HL-60 (cell line): ENCODE data around the gene CCDC88B.

Experiments
- DNase-seq, 2 experiments: peaks; one replicate each; pipeline ENCODE4 v3.0.0-alpha.2; 2010 to 2020; ENCODE audit warnings: low read depth in 1 of 2, low spot score in 1 of 2
- H3K27ac ChIP-seq: fragments of 250-450 bp; sonication (Bioruptor Pico); replicated peaks from 2 replicates; pipeline ENCODE4 v1.5.1; 2020; ENCODE audit warnings: mild to moderate bottlenecking, moderate library complexity
- H3K27me3 ChIP-seq: fragments of 250-450 bp; sonication (Bioruptor Pico); 2 replicates; pipeline ENCODE4 v1.5.1; 2021; ENCODE audit warnings: mild to moderate bottlenecking, moderate library complexity; ENCODE audit not compliant: insufficient read depth, poor library complexity, severe bottlenecking
- H3K4me3 ChIP-seq: replicated peaks from 2 replicates; pipeline ENCODE4 v1.5.1; 2011; ENCODE audit warnings: mild to moderate bottlenecking, control low read depth, low read length; ENCODE audit not compliant: insufficient read depth
- CTCF ChIP-seq: IDR thresholded peaks from one replicate; pipeline ENCODE4 v1.5.1; 2011; ENCODE audit warnings: low read length, control low read depth, inconsistent platforms; ENCODE audit not compliant: insufficient read depth
- GABPA ChIP-seq: IDR thresholded peaks from 2 replicates; pipeline ENCODE4 v1.6.1; 2012; ENCODE audit warnings: low read depth
- POLR2AphosphoS5 ChIP-seq: IDR thresholded peaks from 2 replicates; pipeline ENCODE4 v1.6.1; 2012; ENCODE audit warnings: low read depth
- REST ChIP-seq: IDR thresholded peaks from 2 replicates; pipeline ENCODE4 v1.6.1; 2012; ENCODE audit warnings: low read depth; ENCODE audit not compliant: insufficient replicate concordance
- SPI1 ChIP-seq: IDR thresholded peaks from 2 replicates; pipeline ENCODE4 v1.6.1; 2012; ENCODE audit warnings: low read depth, mild to moderate bottlenecking, borderline replicate concordance

Gene CCDC88B

DNA sequence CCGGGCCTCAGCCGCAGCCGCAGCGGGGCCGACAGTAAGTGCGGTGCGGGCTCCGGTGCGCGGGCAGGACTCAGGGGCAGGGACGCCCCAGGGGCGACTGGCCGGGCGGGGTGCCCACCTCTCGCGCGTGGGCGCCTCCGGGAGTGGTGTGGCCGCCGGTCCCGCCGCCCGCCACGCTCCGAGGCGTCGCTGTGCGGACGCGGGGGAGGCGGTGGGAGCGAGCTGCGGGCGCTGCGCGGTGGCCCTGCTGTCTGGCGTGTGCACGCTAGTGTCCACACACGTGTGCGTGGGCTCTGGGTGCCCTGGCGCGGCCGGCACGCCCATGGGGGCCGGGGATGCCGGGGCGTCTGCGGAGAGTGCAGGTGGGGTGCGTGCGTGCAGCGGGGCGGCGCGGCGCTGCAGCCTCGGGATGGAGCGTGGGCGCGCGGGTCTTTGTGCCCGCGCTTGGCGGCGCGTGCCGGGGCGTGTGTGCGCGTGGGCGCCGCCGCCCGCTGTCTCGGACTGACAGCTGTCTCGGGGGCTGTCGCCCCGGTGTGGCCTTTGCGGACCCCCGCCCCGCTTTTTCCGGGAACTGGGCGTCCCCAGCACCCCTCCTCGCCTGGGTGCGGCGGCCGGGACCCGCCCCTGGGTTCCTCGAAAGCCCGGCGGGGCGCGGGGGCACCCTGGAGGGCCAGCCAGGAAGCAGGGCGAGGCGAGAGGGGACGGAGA is 48.1 kb upstream of the CCDC88B start:
- Histone ChIP-seq H3K27ac (no peak overlapping the region), H3K27me3 (peaks cover 55% of the 10 kb centered on the region)
- TF ChIP-seq POLR2AphosphoS5 (no peak), REST (no peak), GABPA (no peak), SPI1 (no peak), CTCF (no peak)

DNA sequence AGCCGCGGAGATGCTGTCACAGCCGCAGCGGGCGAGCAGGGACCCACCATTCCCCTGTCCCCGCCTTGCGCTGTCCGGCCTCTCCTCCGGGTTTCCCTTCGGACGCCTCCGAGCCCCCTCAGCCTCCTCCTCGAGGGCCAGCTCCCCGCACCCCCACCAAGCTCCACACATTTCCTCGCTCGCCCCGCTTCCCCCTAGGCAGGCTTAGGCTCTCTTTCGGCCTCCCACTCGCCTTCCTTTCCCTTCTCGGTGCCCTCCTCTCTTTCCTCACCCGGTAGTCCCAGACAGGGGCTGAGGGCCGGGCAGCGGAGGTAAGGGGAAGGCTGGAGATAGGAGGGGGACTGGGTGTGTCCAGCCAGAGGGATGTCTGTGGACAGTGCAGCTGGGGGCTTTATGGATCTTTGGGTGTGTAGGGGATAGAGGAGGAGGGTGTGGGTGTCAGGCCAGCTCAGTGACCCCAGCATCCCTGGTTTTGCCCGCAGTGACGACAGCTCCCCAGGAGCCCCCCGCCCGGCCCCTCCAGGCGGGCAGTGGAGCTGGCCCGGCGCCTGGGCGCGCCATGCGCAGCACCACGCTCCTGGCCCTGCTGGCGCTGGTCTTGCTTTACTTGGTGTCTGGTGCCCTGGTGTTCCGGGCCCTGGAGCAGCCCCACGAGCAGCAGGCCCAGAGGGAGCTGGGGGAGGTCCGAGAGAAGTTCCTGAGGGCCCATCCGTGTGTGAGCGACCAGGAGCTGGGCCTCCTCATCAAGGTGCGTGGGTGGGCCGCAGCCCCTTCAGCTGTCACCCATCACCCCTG is 47.3 kb upstream of the CCDC88B start:
- no peak overlapping the region for H3K4me3 ChIP-seq
- no peak for TF ChIP-seq REST
- TF ChIP-seq CTCF, result no peak
- TF ChIP-seq SPI1, result no peak
- no peak for TF ChIP-seq POLR2AphosphoS5
- no peak for TF ChIP-seq GABPA
- DNase-seq, result no peak
- peaks cover 61% of the 10 kb centered on the region for H3K27me3 ChIP-seq
- no peak overlapping the region for H3K27ac ChIP-seq

More for the DNA sequence above, 48.1 kb upstream of the CCDC88B start:
- no peak overlapping the region for H3K4me3 ChIP-seq
- DNase-seq, result no peak

- Histone ChIP-seq H3K27ac (no peak overlapping the region), H3K27me3 (peaks cover 83% of the 10 kb centered on the region), H3K4me3 (no peak overlapping the region)
- no peak for DNase-seq
- TF ChIP-seq REST (no peak), GABPA (no peak), CTCF (no peak), POLR2AphosphoS5 (no peak), SPI1 (no peak)
Measured at GRCh38 chr11:64294774-64295173, 45.2 kb upstream of the CCDC88B start.
